AG09319 (cell line): ENCODE results near the gene ITGA2.

ENCODE experiments used
- DNase-seq: peaks from one replicate; pipeline ENCODE4 v3.0.0-alpha.2; 2010; ENCODE audit warnings: low read depth; ENCODE audit errors: extremely low read depth
- CTCF ChIP-seq: IDR thresholded peaks from 2 replicates; pipeline ENCODE4 v1.5.1; 2011; ENCODE audit warnings: low read depth, mild to moderate bottlenecking, inconsistent platforms, low read length, moderate library complexity

Gene ITGA2

GRCh38 chr5:52989025-52989780 is at the start of gene ITGA2:
Gene ITGA2, plus strand, starts transcription at chr5:52989352. Its CDS starts 117 bp downstream, at chr5:52989469.
- no peak for TF ChIP-seq CTCF
- no peak for DNase-seq

DNA sequence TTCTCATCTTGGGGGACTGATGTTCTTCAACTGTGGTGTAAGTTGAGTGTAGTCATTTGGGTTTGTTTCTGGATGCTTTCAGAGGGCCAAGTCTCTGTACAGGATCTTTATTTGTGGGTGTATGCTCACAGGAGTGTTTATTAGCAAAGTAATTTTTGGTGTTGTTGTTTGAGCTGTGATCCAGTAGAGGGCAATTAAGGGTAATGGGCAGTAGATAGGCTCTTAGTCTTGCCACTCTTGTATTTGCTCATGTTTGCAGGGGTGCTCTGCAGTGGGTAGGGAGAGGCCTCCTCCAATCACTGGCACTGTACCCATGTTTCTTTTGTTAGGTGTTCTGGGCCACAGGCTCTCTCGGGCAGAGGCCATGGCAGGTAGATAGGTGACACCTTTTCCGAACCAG is 45.9 kb upstream of the ITGA2 start:
- no peak for DNase-seq
- no peak for TF ChIP-seq CTCF

DNA sequence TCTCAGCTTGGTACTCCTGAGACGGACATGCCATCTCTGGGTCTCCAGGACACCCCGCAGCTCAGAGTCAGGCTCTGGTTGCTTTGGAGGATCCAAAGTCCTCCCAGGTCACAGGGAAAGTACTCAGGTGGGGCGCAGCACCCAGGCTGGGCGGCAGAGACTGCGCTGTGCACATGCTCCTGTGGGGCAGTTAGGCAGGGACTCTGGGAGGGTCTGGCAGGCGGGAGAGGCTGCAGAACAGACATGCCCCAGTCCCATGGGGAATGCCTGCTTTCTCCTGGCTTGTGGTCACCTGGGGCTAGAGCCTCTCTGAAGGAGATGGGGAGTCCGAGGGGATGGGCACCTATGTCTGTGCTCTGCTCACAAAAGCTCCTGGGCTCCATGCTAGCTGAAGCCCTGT is 45.3 kb upstream of the ITGA2 start:
- TF ChIP-seq CTCF, result no peak
- no peak for DNase-seq

- DNase-seq, result no peak
- TF ChIP-seq CTCF, result no peak
Measured at GRCh38 chr5:52945040-52945439, 44.1 kb upstream of the ITGA2 start.

GRCh38 chr5:52947208-52947607 is 41.9 kb upstream of the ITGA2 start:
- TF ChIP-seq CTCF, result no peak
- no peak for DNase-seq

DNA sequence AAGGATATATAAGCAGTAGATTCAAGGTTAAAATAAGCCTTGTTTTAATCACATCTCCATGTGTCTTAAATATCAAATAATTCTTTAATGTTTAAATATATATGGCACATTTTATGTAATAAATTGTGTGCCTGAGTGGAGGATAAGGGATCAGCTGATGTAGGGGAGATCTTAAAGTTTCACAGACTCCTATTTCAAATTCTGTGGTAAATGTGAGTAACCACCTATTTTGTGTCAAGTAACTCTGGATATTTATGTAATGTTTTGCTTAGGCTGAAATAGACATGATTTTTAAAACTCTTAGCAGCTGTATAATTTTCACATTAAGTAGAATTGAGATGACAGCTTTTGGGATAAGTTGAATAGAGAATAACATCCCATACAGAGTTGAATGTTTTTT is 41.3 kb upstream of the ITGA2 start:
- no peak for DNase-seq
- no peak for TF ChIP-seq CTCF

DNA sequence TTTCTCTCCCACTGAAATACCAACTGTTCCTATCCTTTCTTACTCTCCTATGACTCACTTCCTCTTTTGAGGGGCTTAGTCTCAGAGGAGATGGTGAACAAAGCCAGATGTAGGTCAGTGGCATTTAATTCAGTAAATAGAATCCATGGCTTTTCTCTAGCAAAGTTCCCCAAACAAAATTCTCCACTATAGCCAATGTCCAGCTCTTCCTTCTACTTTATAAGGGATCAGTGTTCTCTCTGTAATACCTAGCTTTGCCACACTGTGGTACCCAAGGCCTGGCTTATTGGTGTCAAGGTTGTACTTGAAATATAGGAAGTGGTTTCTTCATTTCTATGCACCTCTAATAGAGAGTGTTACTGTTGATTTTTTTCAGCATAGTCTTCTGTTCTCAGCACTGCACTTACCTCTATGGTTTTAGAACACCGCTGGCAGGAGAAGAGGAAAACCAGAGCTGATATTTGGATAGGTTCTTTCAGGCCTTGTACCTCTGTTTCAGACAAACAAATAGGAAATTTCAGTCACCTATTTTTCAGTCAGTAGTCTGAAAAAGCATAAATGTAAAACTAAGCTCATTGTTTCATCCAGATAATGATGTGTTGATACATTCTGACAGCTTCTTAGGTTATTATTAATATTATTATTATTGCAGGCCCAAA is 40.6 kb upstream of the ITGA2 start:
- peak; percentile 69 for DNase-seq
- TF ChIP-seq CTCF, result peak; percentile 78
